C1 segment of cervical spinal cord (tissue), 14 donors: ENCODE results near the gene ZNF816.
A peak's percentile ranks its signal among the peaks of the same experiment; 100 is the strongest.
"Not testable (repeated sequence)": the region's sequence is repeated elsewhere in the genome, so short reads cannot be mapped to it uniquely, and the experiment has no call there.

ENCODE experiments used
- DNase-seq, 14 donors: peaks; one replicate each; lab custom pipeline; 2025; lab: John Stamatoyannopoulos, UW

ZNF816 gene

GRCh38 chr19:52961981-52962380, 700 bp downstream of the ZNF816 start:
- peak in 1 of 14 donors; percentile 39 for DNase-seq

- DNase-seq, result peak in 1 of 14 donors; percentile 28
Measured at GRCh38 chr19:52959613-52960295, 2.9 kb downstream of the ZNF816 start.

- DNase-seq, result no peak
Measured at GRCh38 chr19:52957591-52957990, 5.1 kb downstream of the ZNF816 start.

GRCh38 chr19:52956917-52957316, 5.8 kb downstream of the ZNF816 start:
- DNase-seq, result no peak

- no peak for DNase-seq
Measured at GRCh38 chr19:52949422-52949821, 13.3 kb downstream of the ZNF816 start.

- DNase-seq, result no peak
Measured at GRCh38 chr19:52948025-52948770, 14.5 kb downstream of the ZNF816 start.

- peak in 3 of 14 donors; percentile 6 to 95 (median 38) for DNase-seq
Measured at GRCh38 chr19:52946322-52947310, 16.1 kb downstream of the ZNF816 start.

- DNase-seq, result no peak
Measured at GRCh38 chr19:52945652-52946321, 16.9 kb downstream of the ZNF816 start.

GRCh38 chr19:52944703-52945493, 17.8 kb downstream of the ZNF816 start:
- not testable (repeated sequence) for DNase-seq

GRCh38 chr19:52943884-52944643, 18.6 kb downstream of the ZNF816 start:
- DNase-seq, result no peak

- DNase-seq, result no peak
Measured at GRCh38 chr19:52943134-52943883, 19.4 kb downstream of the ZNF816 start.

- peak in 13 of 14 donors; percentile 37 to 84 (median 75) for DNase-seq
Measured at GRCh38 chr19:52942386-52943133, 20.1 kb downstream of the ZNF816 start.

GRCh38 chr19:52941941-52942385, 20.7 kb downstream of the ZNF816 start:
- peak in 1 of 14 donors; percentile 1 for DNase-seq

GRCh38 chr19:52941523-52941922, 21.2 kb downstream of the ZNF816 start:
- peak in 1 of 14 donors; percentile 7 for DNase-seq

GRCh38 chr19:52940905-52941304, 21.8 kb downstream of the ZNF816 start:
- not testable (repeated sequence) for DNase-seq

GRCh38 chr19:52938761-52939160, 23.9 kb downstream of the ZNF816 start:
- DNase-seq, result no peak

GRCh38 chr19:52936954-52937325, 25.7 kb downstream of the ZNF816 start:
- no peak for DNase-seq
